GM13976 (cell line): ENCODE data around the gene ANKS1A.

ENCODE experiments used
- DNase-seq: peaks from one replicate; pipeline ENCODE4 v3.0.0; 2012; ENCODE audit warnings: low spot score
- in situ Hi-C: fragments of 300-500 bp; cut with MboI; formaldehyde crosslinking; loops from one replicate; pipeline ENCODE4 v1.12.0; 2022; ENCODE audit warnings: low sequenced_read_pairs, mixed read lengths, inconsistent platforms; ENCODE audit not compliant: unreplicated experiment
- TF ChIP-seq, protein P1 (sequence below): IDR thresholded peaks from 2 replicates; pipeline ENCODE4 v1.5.1; 2012; ENCODE audit warnings: borderline replicate concordance, mild to moderate bottlenecking; ENCODE audit not compliant: insufficient read depth; ENCODE audit errors: extremely low read depth, missing control alignments, control extremely low read depth

The ANKS1A gene

DNA sequence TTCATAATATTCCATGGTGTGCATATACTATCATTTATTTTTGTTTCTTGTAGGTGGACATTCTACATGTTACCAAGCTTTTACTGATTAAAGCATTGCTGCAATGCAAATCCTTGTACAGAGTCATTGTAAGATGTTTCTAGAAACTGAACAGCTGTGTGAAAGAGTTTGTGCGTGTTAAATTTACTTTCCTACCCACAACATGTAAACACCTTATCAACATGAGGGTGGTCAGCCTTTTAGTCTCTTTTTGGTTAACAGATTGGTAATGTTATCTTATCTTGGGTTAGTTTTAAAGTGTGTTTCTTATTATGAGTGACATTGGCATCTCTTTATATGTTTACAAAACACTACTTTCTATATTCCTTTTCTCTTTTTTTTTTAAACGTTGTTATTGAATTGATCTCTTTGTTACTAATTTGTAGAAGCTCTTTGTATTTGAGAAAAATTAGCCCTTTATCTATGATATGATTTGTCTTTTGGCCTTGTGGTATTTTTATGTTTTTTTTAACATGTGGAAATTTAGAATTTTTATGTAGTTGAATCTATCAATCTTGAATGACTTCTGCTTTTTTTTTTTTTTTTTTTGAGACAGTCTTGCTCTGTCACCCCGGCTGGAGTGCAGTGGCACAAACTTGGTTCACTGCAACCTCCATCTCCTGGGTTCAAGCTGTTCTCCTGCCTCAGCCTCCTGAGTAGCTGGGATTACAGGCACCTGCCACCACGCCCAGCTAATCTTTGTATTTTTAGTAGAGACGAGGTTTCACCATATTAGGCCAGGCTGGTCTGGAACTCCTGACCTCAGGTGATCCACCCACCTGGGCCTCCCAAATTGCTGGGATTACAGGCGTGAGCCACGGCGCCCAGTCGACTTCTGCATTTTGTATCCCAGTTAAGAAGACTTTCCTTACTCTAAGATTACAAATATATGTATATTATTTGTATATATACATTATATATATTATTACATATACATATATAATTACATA is 140.0 kb downstream of the ANKS1A start:
- no peak for DNase-seq
- TF ChIP-seq, protein P1, sequence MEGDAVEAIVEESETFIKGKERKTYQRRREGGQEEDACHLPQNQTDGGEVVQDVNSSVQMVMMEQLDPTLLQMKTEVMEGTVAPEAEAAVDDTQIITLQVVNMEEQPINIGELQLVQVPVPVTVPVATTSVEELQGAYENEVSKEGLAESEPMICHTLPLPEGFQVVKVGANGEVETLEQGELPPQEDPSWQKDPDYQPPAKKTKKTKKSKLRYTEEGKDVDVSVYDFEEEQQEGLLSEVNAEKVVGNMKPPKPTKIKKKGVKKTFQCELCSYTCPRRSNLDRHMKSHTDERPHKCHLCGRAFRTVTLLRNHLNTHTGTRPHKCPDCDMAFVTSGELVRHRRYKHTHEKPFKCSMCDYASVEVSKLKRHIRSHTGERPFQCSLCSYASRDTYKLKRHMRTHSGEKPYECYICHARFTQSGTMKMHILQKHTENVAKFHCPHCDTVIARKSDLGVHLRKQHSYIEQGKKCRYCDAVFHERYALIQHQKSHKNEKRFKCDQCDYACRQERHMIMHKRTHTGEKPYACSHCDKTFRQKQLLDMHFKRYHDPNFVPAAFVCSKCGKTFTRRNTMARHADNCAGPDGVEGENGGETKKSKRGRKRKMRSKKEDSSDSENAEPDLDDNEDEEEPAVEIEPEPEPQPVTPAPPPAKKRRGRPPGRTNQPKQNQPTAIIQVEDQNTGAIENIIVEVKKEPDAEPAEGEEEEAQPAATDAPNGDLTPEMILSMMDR, result no peak
- in situ Hi-C loops, result no loop called here

GRCh38 chr6:35030099-35030498 is 141.0 kb downstream of the ANKS1A start:
- TF ChIP-seq, protein P1, result no peak
- DNase-seq, result no peak
- in situ Hi-C loops, result no loop called here

- TF ChIP-seq, protein P1, result no peak
- in situ Hi-C loops, result no loop called here
- no peak for DNase-seq
Measured at GRCh38 chr6:35031611-35032529, 142.8 kb downstream of the ANKS1A start.

GRCh38 chr6:35033683-35034082 is 144.6 kb downstream of the ANKS1A start:
- no peak for DNase-seq
- in situ Hi-C loops, result no loop called here
- TF ChIP-seq, protein P1, result no peak

DNA sequence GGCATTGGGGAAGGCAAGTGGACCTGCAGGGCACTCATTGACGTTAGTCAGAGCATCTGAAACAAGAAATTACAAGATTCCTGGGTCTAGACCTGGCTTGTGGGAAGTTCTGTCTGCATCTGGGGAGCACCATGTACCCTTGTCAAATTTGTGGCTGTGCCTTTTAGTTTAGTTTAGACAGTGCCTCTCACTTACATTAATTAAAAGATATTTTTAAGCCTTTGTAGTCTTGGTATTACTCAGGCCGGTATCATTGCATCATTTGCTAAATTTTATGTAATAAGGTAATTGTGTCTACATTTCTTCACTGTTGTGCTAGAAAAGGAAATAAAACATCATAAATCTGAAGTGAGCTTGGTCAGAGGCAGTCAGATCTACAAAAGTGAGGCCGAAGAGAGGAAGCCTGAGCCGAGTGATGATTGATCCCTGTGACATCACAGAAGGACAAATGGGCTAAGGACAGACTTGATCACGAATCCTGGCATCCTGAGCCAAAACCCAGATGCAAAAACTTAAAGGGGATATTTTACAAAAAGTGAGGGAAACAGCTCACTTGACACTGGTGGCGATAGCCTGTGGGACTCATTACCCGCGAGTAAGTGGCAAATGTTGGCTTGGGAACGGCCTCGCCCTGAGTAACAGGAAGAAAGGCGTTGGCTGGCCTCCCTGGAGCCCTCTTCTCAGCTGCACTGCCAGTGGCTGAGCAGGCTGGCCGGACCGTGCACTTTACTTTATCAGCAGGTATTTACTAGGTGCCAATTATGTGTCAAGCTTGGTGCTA is 145.5 kb downstream of the ANKS1A start:
- in situ Hi-C loops, result no loop called here

More for the DNA sequence above, 145.5 kb downstream of the ANKS1A start:
- no peak for DNase-seq
- TF ChIP-seq, protein P1, result no peak
